ENCODE measurements around the gene RAI14. TPM values are rescaled to one million over a fixed set of nuclear protein-coding genes. Genes with fewer than 3 reads are reported as not detected.

The RAI14 gene
- total RNA-seq, 1 experiment from 2014 or later = 57.3 TPM

DNA sequence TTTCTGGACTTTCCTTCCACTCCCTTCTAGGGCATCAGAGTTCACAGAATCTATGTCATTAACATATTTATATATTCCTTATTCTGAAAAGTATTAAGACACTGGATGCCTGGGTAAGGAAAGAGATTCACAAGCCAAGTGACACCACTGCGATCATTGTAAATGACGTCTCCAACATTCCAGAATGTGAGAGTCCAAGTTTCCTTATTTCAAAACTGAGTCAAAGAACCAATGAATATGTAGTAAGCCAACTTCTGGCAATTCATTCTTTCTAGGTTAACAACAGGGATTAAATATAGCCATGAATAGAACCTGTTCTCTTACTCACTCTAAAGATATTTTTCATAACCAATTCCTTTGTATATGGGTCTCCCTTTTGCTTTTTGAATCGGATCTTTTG, 18.1 kb downstream of the RAI14 start:
- DNase-seq (ENCODE audit: low read depth) = peak; percentile 58

DNA sequence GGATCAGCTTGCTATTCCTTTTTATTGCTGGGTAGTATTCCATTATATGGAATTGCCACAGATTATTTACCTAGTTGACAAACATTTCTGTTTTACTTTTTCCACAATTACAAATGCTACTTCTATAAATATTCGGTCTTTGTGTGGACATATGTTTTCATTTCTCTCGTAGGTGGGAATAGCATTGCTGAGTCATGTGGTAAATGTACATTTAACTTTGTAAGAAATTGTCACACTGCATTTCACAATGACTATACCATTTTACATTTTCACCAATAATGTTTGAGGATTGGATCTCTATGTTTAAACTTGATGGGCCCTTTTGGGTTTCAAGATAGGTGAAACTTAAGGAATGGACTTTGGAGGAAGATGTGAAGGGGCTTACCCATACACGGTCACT, 19.7 kb downstream of the RAI14 start:
- no peak for DNase-seq (ENCODE audit: low read depth)

DNA sequence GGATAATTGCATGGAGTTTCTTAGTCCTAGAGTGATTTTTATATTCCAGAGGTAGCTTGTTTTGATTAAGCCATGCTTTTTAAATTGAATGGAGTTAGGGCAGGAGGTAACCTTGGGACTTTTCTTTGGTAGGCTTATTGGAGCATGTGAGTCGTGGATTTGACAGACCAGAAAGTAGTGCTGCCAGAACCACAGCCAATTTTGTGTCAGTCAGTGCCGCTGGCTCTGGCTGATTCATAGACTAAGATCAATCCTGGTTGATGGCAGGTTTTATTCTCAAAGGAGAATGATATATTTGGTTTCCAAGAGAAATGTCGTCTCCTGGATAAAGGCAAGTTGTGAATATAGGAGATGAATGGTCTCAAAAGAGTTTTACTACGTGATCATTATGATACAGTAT, 20.3 kb downstream of the RAI14 start:
- DNase-seq (ENCODE audit: low read depth) = peak; percentile 41

DNA sequence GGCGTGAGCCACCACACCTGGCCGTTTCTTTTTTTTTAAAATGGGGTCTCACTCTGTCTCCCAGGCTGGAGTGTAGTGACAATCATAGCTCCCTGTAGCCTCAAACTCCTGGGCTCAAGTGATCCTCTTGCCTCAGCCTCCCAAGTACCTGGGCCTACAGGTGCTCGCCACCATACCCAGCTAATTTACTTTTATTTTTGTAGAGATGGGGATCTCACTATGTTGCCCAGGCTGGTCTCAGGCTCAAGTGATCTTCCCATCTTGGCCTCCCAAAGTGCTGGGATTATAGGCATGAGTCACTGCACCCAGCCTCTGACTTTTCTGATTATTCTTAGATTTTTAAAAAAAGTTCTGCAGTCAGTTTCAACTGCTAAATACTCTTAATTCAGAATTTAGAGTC, 21.3 kb downstream of the RAI14 start:
- no peak for DNase-seq (ENCODE audit: low read depth)

DNA sequence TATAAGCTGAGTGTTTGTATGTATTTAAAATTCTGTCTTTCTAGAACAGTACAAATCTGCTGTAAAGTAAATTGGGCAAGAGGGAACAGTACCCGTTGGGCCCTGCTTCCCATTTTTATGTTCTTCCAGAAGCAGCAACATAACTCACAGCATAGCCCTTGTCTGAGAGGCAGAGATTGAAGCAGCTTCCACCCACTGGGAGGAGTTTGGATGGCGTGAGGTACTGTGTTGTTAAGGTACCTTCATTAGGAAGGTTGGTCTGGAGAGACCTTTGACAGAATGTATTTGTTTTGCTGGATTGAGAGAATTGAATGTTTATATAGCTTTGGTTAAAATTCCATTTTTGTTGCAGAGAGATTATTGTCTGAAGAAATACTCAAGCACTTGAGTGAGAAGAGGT, 24.8 kb downstream of the RAI14 start:
- no peak for DNase-seq (ENCODE audit: low read depth)

DNA sequence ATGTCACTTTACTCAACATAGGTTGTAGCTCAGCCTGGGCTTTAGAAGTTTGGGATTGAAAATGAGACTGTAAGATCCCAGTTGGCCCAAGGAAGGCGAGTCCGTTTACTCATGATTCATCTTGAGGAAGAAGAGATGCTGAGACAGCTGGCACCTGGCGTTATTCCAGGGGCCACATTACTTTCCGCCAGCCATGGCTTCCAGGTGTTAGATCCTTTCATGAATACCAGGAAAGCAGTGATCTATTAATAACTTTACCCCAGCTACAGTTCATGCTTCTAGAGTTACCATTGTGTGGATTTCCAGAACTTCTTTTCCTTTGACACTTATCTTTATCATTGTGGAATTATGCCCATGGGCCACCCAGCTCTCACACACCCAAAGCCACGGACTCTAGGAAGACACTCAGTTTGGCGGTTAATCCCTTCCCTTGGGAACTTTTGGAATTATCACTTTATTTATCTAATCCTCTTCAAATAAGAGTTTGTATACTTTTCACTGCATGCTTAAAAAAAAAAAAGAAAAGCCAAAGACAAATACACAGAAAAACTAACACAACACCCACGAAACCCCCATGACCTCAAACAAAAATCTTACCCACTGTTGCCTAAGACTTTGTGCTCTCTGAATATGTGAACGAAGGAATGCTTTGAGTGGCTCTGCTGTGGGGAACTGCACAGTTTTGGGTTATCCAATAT, 26.9 kb downstream of the RAI14 start:
- peak; percentile 77 for DNase-seq (ENCODE audit: low read depth)

DNA sequence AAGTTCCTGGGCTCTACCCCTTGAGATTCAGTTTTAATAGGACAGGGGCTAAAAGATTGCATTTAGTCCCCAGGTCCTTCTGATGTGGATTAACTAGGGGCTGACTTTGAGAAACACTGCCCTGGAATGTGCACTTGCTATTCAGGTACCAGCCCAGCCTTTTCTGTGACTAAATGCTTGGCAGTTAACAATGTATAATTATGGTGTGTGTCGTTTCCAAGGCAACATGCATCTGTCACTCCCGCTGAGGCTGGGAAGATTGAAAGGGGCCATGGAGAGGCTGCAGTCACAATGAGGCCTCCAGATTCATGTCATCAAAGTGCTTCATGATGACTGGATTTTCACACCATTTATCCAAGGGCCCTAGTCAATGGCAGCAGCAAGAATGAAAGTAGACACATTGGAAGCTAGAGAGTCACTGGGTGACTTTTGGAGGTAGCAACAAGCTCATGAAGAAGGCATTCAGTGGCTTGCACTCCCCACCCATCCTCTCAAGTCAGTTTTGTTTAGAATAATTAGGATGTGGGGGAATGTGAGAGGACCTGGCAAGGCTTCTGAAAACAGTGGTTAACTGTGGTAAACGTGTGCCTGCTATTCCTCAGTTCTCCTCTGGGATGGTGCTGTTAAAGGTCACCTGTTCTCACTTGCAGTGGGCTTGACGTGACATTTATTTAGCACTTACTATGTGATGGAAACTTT, 28.3 kb downstream of the RAI14 start:
- peak; percentile 56 for DNase-seq (ENCODE audit: low read depth)

DNA sequence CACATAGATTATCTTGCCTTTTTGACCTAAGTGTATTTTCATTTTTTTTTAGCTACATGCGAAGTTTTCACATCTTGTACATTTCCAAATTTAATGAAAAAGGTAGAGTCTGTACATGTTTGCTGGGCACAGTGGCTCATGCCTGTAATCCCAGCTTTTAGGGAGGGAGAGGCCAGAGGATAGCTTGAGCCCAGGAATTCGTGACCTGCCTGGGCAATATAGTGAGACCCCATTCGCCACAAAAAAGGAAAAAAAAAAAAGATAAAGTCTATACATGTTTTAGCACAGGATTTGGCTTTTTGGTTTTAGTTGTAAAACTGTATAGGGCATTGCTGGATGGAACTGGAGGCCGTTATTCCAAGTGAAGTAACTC, 28.8 kb downstream of the RAI14 start:
- DNase-seq (ENCODE audit: low read depth) = no peak

DNA sequence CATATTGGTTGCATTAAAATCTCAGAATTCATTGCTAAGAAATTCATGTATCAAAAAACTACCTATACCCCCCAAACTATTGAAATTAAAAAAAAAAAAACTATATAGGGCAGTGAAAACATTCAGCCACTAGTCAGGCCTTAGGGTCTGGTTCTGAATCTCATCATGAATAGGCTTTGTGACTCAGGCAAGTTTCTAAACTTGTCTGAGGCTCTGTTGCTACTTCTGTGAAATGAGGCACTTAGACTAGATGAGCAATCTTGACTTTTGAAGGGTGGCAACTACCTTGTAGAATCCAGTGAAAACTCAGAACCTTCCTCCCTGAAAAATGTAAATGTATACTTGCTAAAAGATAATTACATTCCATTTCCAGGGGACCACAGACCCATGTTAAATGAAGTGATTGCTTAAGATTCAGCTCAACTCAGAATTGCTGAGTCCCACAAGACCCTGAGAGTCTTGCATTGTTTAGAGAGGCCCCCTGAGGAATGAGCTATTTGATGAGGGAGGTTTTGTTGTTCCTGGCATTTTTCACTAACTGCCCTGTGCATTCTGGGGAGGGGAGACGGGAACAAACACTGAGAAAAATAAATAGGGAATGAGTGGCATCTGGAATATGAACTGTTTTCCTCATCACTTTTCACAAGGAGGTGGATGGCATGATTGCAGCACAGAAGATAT, 29.5 kb downstream of the RAI14 start:
- DNase-seq (ENCODE audit: low read depth) = peak; percentile 62

DNA sequence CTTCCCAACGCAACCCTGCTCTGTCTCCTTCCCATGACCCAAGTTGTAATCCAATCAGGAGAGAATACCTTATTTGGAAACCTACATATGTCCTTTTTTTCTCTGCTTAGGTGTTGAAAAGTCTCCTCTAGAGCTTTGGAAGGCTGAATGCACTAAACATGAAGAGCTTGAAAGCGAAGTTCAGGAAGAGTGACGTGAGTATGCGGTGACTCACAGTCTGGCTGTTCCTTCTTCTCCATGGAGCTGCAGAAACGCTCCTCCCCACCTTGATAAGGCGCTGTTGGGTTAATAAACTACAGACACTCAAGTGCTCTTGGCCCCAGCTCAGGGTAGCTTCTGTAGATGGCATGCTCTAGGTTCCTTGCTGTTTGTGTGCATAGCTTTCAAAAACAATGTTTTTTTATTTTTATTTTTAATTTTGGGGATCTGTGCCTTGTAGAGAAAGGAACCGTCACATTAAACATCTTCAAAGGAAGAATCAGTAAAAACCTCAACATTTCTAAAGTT, 30.7 kb downstream of the RAI14 start:
- DNase-seq (ENCODE audit: low read depth) = peak; percentile 96

DNA sequence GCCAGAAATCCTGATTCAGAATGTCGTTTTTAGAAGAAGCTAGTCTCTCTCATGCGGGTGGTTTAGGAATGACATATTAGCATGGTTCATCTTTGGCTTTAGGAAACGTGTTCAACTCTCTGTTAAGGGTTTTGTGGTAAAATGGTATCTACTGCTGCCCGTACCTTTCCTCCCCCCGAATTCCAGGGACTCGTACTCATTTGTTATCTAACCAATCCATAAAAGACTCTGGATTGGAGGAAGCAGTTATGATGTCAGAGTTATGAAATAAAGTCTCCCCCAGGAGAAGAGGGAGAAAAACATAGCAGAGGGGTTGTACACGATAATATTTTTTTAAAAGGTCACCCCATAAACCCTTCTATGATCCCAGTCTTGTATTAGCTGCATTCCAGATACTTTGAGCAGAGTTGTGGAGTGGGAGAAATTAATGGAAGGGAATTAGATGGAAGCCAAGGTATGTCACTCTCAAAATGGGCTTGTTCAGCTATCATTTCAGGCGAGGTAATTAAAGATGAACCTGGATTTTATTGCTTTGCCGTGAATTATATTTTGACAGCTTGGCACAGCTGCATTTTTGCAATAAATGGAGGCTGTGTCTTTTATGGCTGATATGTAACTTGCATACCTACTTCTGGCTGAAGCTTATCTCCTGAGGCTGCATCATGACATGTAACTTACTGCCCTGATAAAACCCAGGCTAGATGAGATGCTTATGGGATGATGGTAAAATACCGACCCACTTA, 31.3 kb downstream of the RAI14 start:
- peak; percentile 74 for DNase-seq (ENCODE audit: low read depth)

DNA sequence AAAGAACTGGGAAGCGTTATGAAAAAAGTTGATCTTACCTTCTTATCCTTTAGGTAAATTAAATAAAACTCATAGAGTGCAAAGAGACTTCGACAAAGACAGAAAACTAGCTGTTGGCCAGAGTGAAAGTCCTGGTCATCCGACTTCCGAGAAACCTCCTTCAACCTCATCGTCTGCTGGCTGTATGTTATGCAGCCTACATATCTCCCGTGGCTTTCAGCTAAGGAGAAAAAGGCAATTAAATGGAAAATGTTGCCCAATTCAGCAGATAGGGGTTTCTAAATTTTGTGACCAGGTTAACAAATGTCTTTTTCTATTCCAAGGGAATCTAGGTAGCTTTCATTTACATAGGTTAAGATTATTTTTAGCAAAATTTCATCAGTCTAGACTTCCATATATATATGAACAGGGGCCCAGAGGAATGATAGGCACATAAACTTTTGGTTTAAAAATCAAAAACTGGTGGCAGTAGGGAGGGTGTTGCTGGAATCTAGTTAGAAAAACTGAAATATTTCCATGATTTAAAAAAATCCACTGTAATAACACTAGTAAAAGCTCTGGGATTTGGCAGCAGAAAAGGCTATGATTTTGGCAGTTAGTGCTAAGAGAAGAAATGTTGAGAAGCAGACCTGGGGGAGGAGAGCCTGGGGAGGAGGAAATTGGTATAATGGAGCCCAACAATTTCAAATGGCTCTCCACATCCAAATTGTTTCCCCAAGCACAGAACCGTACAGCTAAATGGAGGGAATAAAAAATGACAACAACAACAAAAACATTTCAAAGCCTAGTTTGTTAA, 32.1 kb downstream of the RAI14 start:
- DNase-seq (ENCODE audit: low read depth) = no peak

DNA sequence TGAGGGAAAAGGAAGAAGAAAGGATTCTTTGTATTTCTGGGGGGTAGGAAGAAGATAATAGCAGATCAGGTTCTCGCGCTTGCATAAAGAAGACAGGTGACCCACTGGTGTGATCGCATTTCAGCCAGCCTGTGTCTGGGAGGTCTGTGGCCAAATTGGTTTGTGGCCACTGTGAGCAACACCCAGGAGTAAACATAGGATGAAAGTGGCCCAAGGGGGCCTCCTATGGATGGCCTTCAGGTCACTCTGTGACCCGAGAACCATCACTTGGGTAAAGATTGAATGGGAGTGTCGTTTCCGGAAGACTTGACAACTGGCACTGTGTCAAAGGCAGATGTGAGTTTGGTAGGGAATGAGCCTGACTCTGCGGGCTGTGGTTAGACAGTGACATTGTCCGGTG, 34.2 kb downstream of the RAI14 start:
- peak; percentile 10 for DNase-seq (ENCODE audit: low read depth)

DNA sequence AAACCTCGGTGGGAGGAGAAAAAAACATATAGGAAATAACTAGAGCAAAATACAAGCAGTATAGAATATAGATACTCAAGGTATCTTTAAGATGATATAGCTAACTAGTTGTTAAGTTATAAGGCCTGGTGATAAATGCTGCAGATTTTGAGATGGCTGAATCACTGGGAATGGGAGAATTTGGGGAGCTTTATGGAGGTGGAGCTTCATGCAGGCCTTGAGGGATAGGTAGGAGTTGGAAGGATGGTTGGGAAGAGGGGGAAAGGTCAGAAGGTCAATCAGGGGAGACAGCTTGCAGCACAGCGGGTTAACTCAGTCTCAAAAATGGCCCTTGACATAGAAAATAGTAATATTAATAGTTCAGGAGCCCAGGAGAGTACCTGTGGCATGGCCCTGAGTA, 34.8 kb downstream of the RAI14 start:
- DNase-seq (ENCODE audit: low read depth) = no peak

DNA sequence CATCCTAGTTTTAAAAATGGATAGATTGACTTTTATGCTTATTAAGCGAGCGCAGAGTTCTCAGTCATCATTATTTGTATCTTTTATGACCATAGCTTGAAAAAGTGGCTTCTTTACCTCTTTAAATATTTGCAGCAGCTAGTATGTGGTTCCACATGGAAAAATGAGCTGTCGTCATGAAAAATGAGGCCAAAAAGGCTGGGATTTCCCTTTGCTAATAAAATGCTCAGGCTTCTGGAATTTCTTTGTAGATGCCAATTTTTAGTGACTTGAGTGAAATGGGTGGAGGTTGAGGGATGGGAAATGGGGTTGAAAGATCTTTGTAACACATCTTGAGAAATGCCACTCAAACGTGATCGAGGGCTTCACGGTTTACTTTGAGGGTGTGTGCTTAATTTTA, 35.2 kb downstream of the RAI14 start:
- DNase-seq (ENCODE audit: low read depth) = no peak

DNA sequence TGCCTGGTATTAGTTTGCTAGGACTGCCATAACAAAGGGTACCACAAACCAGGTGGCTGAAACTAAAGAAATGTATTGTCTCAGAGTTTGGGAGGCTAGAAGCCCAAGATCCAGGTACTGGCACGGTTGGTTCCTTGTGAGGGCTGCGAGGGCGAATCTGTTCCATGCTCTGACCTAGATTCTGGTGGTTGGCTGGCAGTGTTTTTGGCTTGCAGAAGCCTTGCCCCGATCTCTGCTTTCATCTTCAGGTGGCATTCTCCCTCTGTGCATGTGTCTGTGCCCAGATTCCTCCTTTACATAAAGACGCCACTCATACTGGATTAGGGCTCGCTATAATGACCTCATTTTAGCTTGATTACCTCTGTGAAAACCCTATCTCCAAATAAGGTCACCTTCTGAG, 36.7 kb downstream of the RAI14 start:
- DNase-seq (ENCODE audit: low read depth) = no peak

DNA sequence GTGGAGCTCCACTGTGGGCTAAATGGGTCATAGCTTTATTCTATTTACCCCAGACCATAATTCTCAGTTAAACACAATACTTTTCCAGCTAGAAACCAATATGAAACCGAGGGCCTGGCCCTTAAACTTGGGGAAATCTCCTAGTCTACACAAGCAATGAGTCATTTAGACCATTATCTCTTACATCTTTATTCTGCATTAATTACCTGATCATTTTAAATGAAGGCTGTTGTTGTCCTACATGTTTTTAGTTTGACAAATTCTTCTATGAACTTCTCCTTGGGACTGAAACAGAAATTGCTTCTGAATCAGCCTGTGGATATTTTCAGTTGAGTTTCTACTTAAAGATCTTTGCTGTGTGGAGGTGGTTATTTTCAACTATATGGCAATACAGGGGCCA, 37.9 kb downstream of the RAI14 start:
- no peak for DNase-seq (ENCODE audit: low read depth)

DNA sequence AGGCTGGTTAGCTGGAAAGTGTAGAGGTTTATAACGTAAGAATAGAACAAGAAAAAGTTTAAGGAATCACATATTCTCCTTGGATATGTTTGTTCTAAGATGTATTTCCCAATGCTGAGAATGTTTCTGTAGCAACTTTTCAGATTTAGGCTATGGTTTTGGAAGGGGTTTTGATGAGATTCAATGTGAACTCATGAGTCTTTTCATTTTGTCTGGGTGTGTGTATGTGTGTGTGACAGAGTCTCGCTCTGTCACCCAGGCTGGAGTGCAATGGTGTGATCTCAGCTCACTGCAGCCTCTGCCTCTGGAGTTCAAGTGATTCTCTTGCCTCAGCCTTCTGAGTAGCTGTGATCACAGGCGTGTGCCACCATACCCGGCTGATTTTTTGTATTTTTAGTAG, 38.6 kb downstream of the RAI14 start:
- DNase-seq (ENCODE audit: low read depth) = no peak

DNA sequence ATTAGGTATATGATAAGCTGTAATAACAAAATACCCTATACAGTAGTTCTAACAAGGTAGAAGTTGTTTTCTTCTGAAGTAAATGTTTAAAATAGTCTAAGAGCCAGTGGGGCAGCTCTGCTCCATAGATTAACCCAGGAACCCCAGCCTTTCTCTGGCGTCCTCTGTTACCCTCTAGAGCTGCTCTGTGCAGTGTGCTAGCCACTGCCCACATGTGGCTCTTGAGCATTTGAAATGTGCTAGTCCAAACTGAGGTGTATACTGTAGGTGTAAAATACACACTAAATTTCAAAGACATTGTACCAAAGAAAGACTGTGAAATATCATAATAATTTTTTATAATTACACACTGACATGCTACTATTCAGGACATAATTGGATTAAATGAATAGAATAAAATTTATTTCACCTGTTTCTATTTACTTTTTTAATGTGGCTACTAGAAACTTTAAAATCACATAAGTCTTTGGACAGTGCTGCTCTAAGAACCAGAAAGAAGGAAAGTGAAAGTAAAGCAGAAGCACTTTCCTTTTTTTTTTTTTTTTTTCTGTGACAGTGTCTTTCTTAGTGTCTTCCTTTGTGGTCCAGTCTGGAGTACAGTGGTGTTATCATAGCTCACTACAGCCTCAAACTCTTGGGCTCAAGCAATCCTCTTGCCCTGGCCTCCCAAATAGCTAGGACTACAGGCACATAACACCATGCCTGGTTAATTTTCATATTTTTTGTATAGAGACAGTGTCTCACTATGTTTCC, 39.3 kb downstream of the RAI14 start:
- peak; percentile 34 for DNase-seq (ENCODE audit: low read depth)
